Mononuclear cell (primary cell): ENCODE data around the gene ANK3. TPM values are rescaled to one million over a fixed set of nuclear protein-coding genes. Genes with fewer than 3 reads are reported as not detected.

Experiments
- H3K27me3 ChIP-seq: 2 replicates; pipeline ENCODE4 v1.6.0; 2011; ENCODE audit warnings: low read length, control low read depth; ENCODE audit not compliant: insufficient read depth
- H3K4me1 ChIP-seq: 2 replicates; pipeline ENCODE4 v1.5.1; 2011; ENCODE audit warnings: mild to moderate bottlenecking, low read length, control low read depth; ENCODE audit not compliant: insufficient read depth
- H3K4me3 ChIP-seq: 2 replicates; pipeline ENCODE4 v1.5.1; 2011; ENCODE audit warnings: mild to moderate bottlenecking, low read length, moderate library complexity
- H3K9me3 ChIP-seq: 2 replicates; pipeline ENCODE4 v1.5.1; 2011; ENCODE audit warnings: low read depth, mild to moderate bottlenecking, control low read depth, low read length
- total RNA-seq: library from RNA; depleted of rRNA; stranded (reverse); fragments of >200 nt; gene quantifications from one replicate; pipeline ENCODE4 v1.2.3, GENCODE V29; 2012

Gene ANK3
- total RNA-seq, 1 donor = 73.0 TPM

GRCh38 chr10:60396766-60397165 is 7.1 kb upstream of the ANK3 start:
- no peaks in the 10 kb centered on the region for H3K27me3 ChIP-seq

GRCh38 chr10:60395711-60396110 is 6.0 kb upstream of the ANK3 start:
- no peaks in the 10 kb centered on the region for H3K4me1 ChIP-seq
- H3K4me3 ChIP-seq = no peak overlapping the region
- H3K27me3 ChIP-seq = no peaks in the 10 kb centered on the region
- H3K9me3 ChIP-seq = no peaks in the 10 kb centered on the region

More at GRCh38 chr10:60396766-60397165, 7.1 kb upstream of the ANK3 start:
- H3K4me3 ChIP-seq = no peak overlapping the region
- no peaks in the 10 kb centered on the region for H3K4me1 ChIP-seq
- H3K9me3 ChIP-seq = no peaks in the 10 kb centered on the region

DNA sequence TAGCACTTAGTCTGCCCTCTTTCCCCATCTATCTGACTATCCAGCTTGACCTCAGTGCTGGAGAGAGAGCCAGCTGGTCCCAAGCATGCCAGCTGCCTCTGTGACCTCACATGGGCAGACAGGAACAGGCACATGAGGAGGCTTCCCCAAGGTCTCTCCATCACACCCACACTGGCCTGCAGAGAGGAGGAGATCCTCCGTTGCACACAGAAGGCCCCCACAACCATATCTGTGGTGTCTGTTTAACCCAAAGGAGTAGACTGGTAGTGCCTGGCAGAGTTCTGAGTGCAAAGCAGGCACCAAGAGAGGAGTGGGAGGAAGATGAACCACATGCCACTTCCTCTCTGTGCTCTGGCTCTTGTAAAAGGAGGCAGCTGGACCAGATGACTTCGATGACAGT is 4.8 kb upstream of the ANK3 start:
- no peak overlapping the region for H3K4me3 ChIP-seq
- no peaks in the 10 kb centered on the region for H3K9me3 ChIP-seq
- no peaks in the 10 kb centered on the region for H3K27me3 ChIP-seq
- no peaks in the 10 kb centered on the region for H3K4me1 ChIP-seq

- H3K27me3 ChIP-seq = no peaks in the 10 kb centered on the region
- no peaks in the 10 kb centered on the region for H3K9me3 ChIP-seq
- H3K4me3 ChIP-seq = no peak overlapping the region
- H3K4me1 ChIP-seq = peaks cover 10% of the 10 kb centered on the region
Observed at GRCh38 chr10:60390224-60390626, 550 bp upstream of the ANK3 start.

GRCh38 chr10:60388709-60389301 is 870 bp downstream of the ANK3 start:
- no peaks in the 10 kb centered on the region for H3K9me3 ChIP-seq
- no peak overlapping the region for H3K4me3 ChIP-seq
- H3K4me1 ChIP-seq = peaks cover 10% of the 10 kb centered on the region
- H3K27me3 ChIP-seq = no peaks in the 10 kb centered on the region

GRCh38 chr10:60388116-60388625 is 1.5 kb downstream of the ANK3 start:
- H3K4me1 ChIP-seq = peaks cover 10% of the 10 kb centered on the region
- no peaks in the 10 kb centered on the region for H3K27me3 ChIP-seq

DNA sequence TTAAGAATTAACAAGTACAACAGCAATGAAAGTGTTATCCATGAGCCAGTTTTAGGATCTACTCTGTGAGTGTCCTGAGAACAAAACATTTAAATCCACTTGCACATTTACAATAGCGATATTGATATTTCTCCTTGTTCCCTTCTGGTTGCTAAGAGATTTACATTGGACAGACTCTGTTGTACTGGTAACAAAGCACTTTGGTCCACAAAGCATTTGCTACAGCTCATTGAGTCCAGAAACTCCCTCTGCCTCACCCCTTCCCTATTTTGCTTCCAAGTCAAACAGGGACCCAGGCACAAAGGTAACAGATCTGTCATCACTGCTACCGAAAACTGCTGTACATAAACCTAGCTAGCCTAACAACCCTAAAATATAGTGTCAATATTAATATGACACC is 2.1 kb downstream of the ANK3 start:
- Histone ChIP-seq H3K27me3 (no peaks in the 10 kb centered on the region), H3K9me3 (no peaks in the 10 kb centered on the region), H3K4me1 (peaks cover 10% of the 10 kb centered on the region), H3K4me3 (no peak overlapping the region)

More at GRCh38 chr10:60388116-60388625, 1.5 kb downstream of the ANK3 start:
- no peak overlapping the region for H3K4me3 ChIP-seq
- H3K9me3 ChIP-seq = no peaks in the 10 kb centered on the region

DNA sequence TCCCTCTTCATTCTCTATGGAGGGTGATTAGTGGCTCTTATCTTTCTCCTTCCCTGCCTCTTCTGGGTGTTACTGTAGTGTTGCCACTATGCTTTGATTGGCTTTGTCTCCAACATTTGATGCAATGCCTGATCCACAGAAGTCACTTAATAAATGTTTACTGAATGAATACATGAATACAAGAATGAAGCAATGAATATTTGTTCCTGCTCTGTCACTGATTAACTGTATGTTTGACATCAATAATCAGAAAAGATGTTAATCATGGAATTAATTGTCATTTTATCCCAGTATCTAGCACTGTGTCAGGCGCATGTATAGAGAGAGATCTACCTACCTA is 4.3 kb downstream of the ANK3 start:
- no peak overlapping the region for H3K4me3 ChIP-seq
- no peaks in the 10 kb centered on the region for H3K9me3 ChIP-seq
- no peaks in the 10 kb centered on the region for H3K27me3 ChIP-seq
- peaks cover 10% of the 10 kb centered on the region for H3K4me1 ChIP-seq

- no peaks in the 10 kb centered on the region for H3K27me3 ChIP-seq
- no peak overlapping the region for H3K4me3 ChIP-seq
- no peaks in the 10 kb centered on the region for H3K9me3 ChIP-seq
- peaks cover 10% of the 10 kb centered on the region for H3K4me1 ChIP-seq
Observed at GRCh38 chr10:60384708-60385398, 4.8 kb downstream of the ANK3 start.

- Histone ChIP-seq H3K4me1 (peaks cover 8% of the 10 kb centered on the region), H3K4me3 (no peak overlapping the region), H3K9me3 (no peaks in the 10 kb centered on the region), H3K27me3 (no peaks in the 10 kb centered on the region)
Observed at GRCh38 chr10:60384011-60384410, 5.7 kb downstream of the ANK3 start.

GRCh38 chr10:60382946-60383681 is 6.6 kb downstream of the ANK3 start:
- Histone ChIP-seq H3K4me1 (no peaks in the 10 kb centered on the region), H3K4me3 (no peak overlapping the region), H3K9me3 (no peaks in the 10 kb centered on the region), H3K27me3 (no peaks in the 10 kb centered on the region)

GRCh38 chr10:60380781-60381180 is 8.9 kb downstream of the ANK3 start:
- Histone ChIP-seq H3K4me3 (no peak overlapping the region), H3K27me3 (no peaks in the 10 kb centered on the region), H3K9me3 (no peaks in the 10 kb centered on the region), H3K4me1 (no peaks in the 10 kb centered on the region)

DNA sequence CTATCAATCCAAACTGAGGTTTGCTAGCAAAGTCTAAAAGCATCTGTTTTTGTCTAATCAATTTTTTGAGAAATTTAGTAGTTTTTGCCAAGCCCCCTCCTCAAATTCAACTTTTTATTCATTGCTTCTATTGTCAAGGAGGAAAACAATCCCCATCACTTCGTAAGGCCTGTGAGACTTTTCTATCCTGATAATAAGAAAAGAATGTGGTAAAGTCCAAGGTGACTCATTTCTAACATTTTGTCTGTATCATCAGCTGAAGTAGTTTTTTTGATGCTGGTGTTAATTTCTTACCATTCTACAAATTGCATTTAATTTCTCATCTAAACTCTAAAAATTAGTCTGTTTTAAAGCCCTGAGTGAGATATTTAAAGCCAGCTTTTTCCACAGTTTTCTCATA is 11.7 kb downstream of the ANK3 start:
- Histone ChIP-seq H3K4me1 (no peaks in the 10 kb centered on the region), H3K27me3 (no peaks in the 10 kb centered on the region), H3K4me3 (no peak overlapping the region), H3K9me3 (no peaks in the 10 kb centered on the region)

DNA sequence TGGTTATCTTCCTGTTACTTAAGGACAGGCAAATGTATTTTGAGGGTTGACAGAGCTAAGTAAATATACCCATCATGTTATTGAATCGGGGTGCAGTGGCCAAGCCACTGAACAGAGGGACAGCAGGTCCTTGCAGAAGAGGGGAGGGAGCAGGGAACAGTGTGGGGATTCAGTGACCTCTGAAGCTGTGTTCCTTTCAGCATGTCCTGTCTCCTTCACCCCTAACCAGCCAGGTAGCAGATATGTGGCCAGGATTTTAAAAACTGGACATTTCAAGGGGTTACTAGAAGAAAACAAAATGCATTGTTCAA is 12.7 kb downstream of the ANK3 start:
- no peak overlapping the region for H3K4me3 ChIP-seq
- no peaks in the 10 kb centered on the region for H3K27me3 ChIP-seq
- H3K9me3 ChIP-seq = no peaks in the 10 kb centered on the region
- H3K4me1 ChIP-seq = no peaks in the 10 kb centered on the region

- Histone ChIP-seq H3K4me1 (no peaks in the 10 kb centered on the region), H3K27me3 (no peaks in the 10 kb centered on the region), H3K4me3 (no peak overlapping the region), H3K9me3 (no peaks in the 10 kb centered on the region)
Observed at GRCh38 chr10:60376221-60377041, 13.2 kb downstream of the ANK3 start.
